Psoas muscle (tissue), 8 donors: ENCODE results near the gene GALNT9. TPM values are rescaled to one million over a fixed set of nuclear protein-coding genes. Genes with fewer than 3 reads are reported as not detected.
A peak's percentile ranks its signal among the peaks of the same experiment; 100 is the strongest.
"Not testable (repeated sequence)": the region's sequence is repeated elsewhere in the genome, so short reads cannot be mapped to it uniquely, and the experiment has no call there.

Source experiments
- ATAC-seq, 4 donors: fragments of 200-7000 bp; cut with Tn5 transposase; one replicate each; pipeline ENCODE4 v1.9.1; 2020; ENCODE audit warnings: moderate library complexity in 3 of 4, mild to moderate bottlenecking in 2 of 4
- DNase-seq, 2 donors: peaks; one replicate each; pipeline ENCODE4 v3.0.0-alpha.2; 2020
- H3K27ac ChIP-seq: fragments of 200-600 bp; one replicate; pipeline ENCODE4 v1.8.0; 2022
- H3K27me3 ChIP-seq, 3 donors: fragments of 200-600 bp in 1 of 3; one replicate each; pipeline versions ENCODE4 v1.6.1 to v1.8.0; 2013 to 2022; ENCODE audit warnings: low read length in 2 of 3, mild to moderate bottlenecking in 2 of 3, moderate library complexity in 1 of 3; ENCODE audit not compliant: insufficient read depth in 3 of 3
- H3K36me3 ChIP-seq, 2 donors: fragments of 200-600 bp in 1 of 2; one replicate each; pipeline versions ENCODE4 v1.6.1 to v1.8.0; 2013 to 2022; ENCODE audit warnings: low read depth in 1 of 2, mild to moderate bottlenecking in 1 of 2, moderate library complexity in 1 of 2; ENCODE audit not compliant: insufficient read depth in 1 of 2
- H3K4me1 ChIP-seq: fragments of 200-600 bp; one replicate; pipeline ENCODE4 v1.8.0; 2022
- H3K4me3 ChIP-seq: fragments of 200-600 bp; one replicate; pipeline ENCODE4 v1.8.0; 2022; ENCODE audit warnings: mild to moderate bottlenecking
- H3K9me3 ChIP-seq: fragments of 200-600 bp; one replicate; pipeline ENCODE4 v1.8.0; 2022
- WGBS, 3 donors: extraction: QIAGEN DNeasy Blood & Tissue Kit; methylation state at CpG; one replicate each; pipeline versions ENCODE4 v1.1.6 to v1.1.7; 2013; 5-methylcytosine and 5-hydroxymethylcytosine counted together
- intact Hi-C, 2 donors: fragments of 100-400 bp; cut with DNase I; formaldehyde crosslinking; loops; one replicate each; pipeline versions ENCODE4 v1.11.0 to v1.14.2; 2022
- polyA plus RNA-seq, 3 donors: library from polyadenylated mRNA; stranded (reverse); fragments of 200-250 nt; gene quantifications; one replicate each; pipeline ENCODE4 v1.2.3, GENCODE V29; 2013
- total RNA-seq, 4 donors: library from RNA; stranded (reverse); fragmentation: NEBNext Ultra II Directional in 2 of 4; extraction: Animal tissue kit (Norgen Biotek cat#: 25700) in 2 of 4; gene quantifications; one replicate each; pipeline versions ENCODE4 v1.2.1 to v1.2.4, GENCODE V29; 2021 to 2023
- TF ChIP-seq, protein P1 (sequence below): fragments of 200-600 bp; IDR thresholded peaks from one replicate; pipeline ENCODE4 v1.8.0; 2022; ENCODE audit warnings: antibody characterized with exemption
- donor health status: healthy with polysubstance abuse.
- donor health status: DM: no; HTN: no; CAD: no; lungs with moderate emphysema.
- donor health status: Bipolar disorder and iron deficiency.
- donor health status: healthy.
- donor health status: DM: yes; HTN: yes; CAD: no.
- donor health status: DM: no; HTN: no; CAD: no.
- donor health status: DM: no; HTN: no; CAD: no.
- donor health status: DM: yes; HTN: yes; CAD: no.

The GALNT9 gene
- total and polyA plus RNA-seq, 7 donors: 0.01 to 0.21 (median 0.08) TPM; not detected in 4

DNA sequence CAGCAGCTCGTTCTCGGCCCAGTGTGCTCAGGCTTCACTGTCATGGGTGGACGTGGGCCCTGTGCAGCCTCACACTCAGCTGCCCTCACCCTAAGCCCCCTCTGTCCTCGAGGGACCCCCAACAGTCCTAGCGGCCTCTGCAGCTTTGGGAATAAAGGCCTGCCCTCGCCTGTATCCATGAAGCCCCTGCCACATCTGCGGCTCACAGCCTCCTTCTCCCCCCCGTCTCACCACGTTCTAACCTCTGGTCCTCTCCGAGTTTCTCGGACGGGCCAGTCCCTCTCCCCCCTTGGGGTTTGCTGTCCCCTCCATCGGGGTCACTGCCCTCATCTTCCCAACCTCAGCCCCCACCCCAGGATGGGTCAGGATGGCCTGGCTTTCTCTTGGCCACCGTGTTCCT, 30.2 kb upstream of the GALNT9 start:
- H3K27ac ChIP-seq: no peak overlapping the region
- H3K4me1 ChIP-seq: no peaks in the 10 kb centered on the region
- TF ChIP-seq, protein P1, sequence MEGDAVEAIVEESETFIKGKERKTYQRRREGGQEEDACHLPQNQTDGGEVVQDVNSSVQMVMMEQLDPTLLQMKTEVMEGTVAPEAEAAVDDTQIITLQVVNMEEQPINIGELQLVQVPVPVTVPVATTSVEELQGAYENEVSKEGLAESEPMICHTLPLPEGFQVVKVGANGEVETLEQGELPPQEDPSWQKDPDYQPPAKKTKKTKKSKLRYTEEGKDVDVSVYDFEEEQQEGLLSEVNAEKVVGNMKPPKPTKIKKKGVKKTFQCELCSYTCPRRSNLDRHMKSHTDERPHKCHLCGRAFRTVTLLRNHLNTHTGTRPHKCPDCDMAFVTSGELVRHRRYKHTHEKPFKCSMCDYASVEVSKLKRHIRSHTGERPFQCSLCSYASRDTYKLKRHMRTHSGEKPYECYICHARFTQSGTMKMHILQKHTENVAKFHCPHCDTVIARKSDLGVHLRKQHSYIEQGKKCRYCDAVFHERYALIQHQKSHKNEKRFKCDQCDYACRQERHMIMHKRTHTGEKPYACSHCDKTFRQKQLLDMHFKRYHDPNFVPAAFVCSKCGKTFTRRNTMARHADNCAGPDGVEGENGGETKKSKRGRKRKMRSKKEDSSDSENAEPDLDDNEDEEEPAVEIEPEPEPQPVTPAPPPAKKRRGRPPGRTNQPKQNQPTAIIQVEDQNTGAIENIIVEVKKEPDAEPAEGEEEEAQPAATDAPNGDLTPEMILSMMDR: no peak
- 86 to 89% (median 86%) methylated on average over 14 of the region's 14 CpGs for WGBS, 3 donors
- H3K27me3 ChIP-seq: peaks cover 0 to 22% (median 16%) of the 10 kb centered on the region in 3 donors
- no peak for ATAC-seq
- no peak for DNase-seq
- H3K4me3 ChIP-seq: no peak overlapping the region
- no peaks in the 10 kb centered on the region for H3K9me3 ChIP-seq
- intact Hi-C loops: no loop called here
- no peaks in the 10 kb centered on the region for H3K36me3 ChIP-seq

DNA sequence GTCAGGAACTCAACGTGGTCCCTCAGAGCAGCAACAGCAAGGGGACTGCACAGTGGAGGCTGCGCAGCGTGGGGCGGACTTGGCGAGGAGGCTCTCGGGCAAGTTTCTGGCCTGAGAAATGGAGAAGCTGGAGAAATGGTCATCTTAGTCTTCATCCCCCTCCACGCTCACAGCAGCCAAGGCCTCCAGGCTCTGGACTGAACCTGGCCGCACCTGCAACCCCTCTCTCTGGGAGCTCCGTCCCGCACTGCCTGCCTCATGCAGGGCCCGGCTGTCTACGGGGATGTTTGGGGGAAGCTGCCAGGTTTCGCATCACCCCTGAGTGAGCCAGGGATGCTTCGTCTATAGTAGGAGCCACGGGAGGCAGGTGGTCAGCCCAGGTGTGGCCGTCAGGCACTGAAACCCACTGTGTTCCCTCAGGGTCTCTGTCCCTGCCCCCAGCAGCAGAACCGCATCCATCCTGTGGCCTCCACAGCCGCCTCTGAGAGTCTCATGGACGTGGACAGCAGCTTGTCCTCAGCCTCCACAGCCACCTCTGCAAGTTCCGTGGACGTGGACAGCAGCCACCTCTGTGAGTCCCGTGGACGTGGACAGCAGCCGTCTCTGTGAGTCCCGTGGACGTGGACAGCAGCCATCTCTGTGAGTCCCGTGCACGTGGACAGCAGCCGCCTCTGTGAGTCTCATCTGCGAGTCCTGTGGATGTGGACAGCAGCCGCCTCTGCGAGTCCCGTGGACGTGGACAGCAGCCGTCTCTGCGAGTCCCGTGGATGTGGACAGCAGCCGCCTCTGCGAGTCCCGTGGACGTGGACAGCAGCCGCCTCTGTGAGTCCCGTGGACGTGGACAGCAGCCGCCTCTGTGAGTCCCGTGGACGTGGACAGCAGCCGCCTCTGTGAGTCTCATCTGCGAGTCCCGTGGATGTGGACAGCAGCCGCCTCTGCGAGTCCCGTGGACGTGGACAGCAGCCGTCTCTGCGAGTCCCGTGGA, 29.1 kb upstream of the GALNT9 start:
- WGBS, 3 donors: 87 to 88% (median 87%) methylated on average over 28 to 50 of the region's 57 CpGs
- ATAC-seq, H3K9me3 ChIP-seq, H3K36me3 ChIP-seq, H3K4me3 ChIP-seq, H3K27ac ChIP-seq, H3K4me1 ChIP-seq, intact Hi-C loops: not testable (repeated sequence)
- peak in 1 of 2 donors; percentile 44 for DNase-seq
- H3K27me3 ChIP-seq: peaks cover 0 to 32% (median 24%) of the 10 kb centered on the region in 3 donors

DNA sequence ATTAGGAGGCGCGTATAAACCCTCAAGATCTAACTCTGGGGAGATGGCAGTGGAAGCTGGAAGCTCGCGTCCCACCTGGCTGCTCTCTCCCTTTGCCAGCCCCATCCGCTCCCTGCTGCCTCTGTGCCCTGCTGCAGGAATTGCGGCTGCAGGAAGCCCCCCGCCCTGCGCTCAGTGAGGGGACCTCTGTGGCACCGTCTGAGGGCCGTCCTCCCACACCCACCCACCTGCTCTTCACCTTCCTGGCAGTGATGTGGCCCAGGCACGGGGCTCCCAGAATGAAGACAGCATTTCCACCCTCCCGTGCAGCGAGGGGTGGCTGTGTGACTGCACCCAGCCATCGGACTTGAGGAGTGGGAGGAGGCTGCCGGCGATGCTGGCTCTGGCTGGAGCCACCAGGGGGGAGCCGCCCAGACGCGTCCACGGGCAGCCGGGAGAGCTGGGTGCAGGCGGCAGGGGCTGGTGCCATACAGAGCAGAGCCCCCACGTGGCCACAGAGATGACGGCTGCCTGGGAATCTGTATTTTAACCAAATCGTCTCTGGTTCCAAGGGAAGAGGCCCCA, 28.3 kb upstream of the GALNT9 start:
- H3K4me1 ChIP-seq: no peaks in the 10 kb centered on the region
- intact Hi-C loops: no loop called here
- peaks cover 0 to 39% (median 26%) of the 10 kb centered on the region in 3 donors for H3K27me3 ChIP-seq
- no peak overlapping the region for H3K27ac ChIP-seq
- no peaks in the 10 kb centered on the region for H3K9me3 ChIP-seq
- ATAC-seq (no peak), DNase-seq (peak in 1 of 2 donors; percentile 35)
- TF ChIP-seq, protein P1: no peak
- WGBS, 3 donors: 58 to 67% (median 64%) methylated on average over 25 of the region's 25 CpGs
- no peaks in the 10 kb centered on the region for H3K36me3 ChIP-seq
- H3K4me3 ChIP-seq: no peak overlapping the region

DNA sequence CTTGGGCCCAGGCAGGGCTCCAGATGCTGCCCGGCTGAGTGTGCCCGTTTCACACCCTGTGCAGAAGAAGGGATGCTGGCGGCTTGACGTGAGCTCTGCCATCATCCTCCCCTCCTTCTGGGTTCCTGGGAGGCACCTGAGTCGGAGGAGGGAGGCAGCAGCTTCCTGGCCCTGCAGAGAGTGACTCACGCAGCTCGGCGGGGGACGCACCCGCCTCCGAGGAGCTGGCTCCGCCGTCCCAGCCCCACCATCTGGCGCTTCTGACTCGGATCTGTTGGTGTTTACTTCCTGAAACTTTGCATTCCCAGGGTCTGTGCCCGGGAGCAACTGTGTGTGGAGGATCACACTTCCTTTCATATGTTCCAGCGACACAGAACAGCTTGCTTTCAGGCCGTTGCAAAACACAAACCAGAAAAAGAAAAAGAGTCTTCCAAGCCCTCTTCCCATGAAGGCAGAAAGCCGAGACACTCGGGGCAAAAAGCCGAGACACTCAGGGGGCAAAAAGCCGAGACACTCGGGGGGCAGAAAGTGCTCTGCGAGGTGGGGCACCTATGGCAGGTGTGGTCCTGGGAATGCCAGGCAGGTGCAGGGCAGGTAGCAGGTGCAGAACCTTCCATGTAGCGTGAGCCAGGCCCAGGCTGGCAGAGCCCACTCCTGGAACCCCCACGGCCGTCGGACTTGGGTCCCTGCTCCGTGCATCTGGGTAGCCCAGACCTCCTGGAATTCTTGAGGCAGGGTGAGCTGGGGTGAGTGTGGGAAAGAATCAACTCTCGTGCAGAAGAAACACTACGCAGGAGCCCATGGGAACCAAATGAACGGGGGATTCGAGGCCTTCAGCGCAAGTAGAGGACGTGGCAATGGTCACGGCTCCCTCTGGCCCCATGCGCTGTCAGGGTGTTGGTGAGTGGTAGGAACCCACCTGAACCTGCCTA, 27.6 kb upstream of the GALNT9 start:
- Histone ChIP-seq H3K36me3 (no peaks in the 10 kb centered on the region), H3K27me3 (peaks cover 0 to 46% (median 26%) of the 10 kb centered on the region in 3 donors), H3K9me3 (no peaks in the 10 kb centered on the region), H3K27ac (no peak overlapping the region), H3K4me3 (no peak overlapping the region), H3K4me1 (no peaks in the 10 kb centered on the region)
- TF ChIP-seq, protein P1: no peak
- intact Hi-C loops: no loop called here
- 23 to 29% (median 25%) methylated on average over 37 of the region's 37 CpGs for WGBS, 3 donors
- DNase-seq (peak in 1 of 2 donors; percentile 50), ATAC-seq (no peak)
